KOPT-K1 (cell line): ENCODE data around the gene RAD51B.
"Not testable (repeated sequence)": the region's sequence is repeated elsewhere in the genome, so short reads cannot be mapped to it uniquely, and the experiment has no call there.

Experiments used
- H3K27ac ChIP-seq: fragments of 200-600 bp; sonication (generic); 2 replicates; pipeline ENCODE4 v1.5.1; 2016; ENCODE audit warnings: antibody characterized with exemption, mild to moderate bottlenecking, low read depth, low read length; ENCODE audit not compliant: poor library complexity, severe bottlenecking
- H3K36me3 ChIP-seq: fragments of 200-600 bp; sonication (generic); 2 replicates; pipeline ENCODE4 v1.5.1; 2017; ENCODE audit warnings: antibody characterized with exemption, mild to moderate bottlenecking, low read length, moderate library complexity; ENCODE audit not compliant: insufficient read depth
- H3K9me3 ChIP-seq: fragments of 200-600 bp; sonication (generic); 2 replicates; pipeline ENCODE4 v1.5.1; 2017; ENCODE audit warnings: antibody characterized with exemption, low read length, mild to moderate bottlenecking; ENCODE audit not compliant: insufficient read depth, poor library complexity, severe bottlenecking

RAD51B gene

DNA sequence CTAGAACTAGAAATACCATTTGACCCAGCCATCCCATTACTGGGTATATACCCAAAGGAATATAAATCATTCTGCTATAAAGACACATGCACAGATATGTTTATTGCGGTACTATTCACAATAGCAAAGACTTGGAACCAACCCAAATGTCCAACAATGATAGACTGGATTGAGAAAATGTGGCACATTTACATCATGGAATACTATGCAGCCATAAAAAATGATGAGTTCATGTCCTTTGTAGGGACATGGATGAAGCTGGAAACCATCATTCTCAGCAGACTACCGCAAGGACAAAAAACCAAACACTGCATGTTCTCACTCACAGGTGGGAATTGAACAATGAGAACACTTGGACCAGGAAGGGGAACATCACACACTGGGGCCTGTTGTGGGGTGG lies 229.2 kb downstream of the RAD51B start:
- H3K9me3 ChIP-seq, H3K27ac ChIP-seq, H3K36me3 ChIP-seq: not testable (repeated sequence)

DNA sequence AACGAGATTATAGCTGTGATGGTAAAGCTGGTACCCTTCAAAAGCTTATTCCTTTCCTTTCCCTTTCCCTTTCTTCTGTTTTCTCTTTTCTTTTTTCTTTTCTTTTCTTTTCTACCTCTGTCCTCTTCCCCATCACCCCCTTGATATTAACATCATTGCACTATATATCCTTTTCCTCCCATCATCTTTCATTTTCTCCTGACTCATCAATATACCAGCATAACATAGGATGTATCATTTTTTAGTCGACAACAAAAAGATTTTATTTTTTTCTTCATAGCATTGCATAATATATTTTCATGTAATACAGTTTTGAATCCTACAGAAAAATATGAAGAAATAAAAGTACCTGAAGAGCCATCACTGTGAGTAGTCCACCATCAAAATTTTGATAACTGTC lies 230.6 kb downstream of the RAD51B start:
- no peak overlapping the region for H3K27ac ChIP-seq
- H3K36me3 ChIP-seq = no peaks in the 10 kb centered on the region

GRCh38 chr14:68051146-68051545 lies 231.6 kb downstream of the RAD51B start:
- no peaks in the 10 kb centered on the region for H3K36me3 ChIP-seq
- no peaks in the 10 kb centered on the region for H3K9me3 ChIP-seq
- H3K27ac ChIP-seq = no peak overlapping the region

More for the DNA sequence above, 230.6 kb downstream of the RAD51B start:
- no peaks in the 10 kb centered on the region for H3K9me3 ChIP-seq

DNA sequence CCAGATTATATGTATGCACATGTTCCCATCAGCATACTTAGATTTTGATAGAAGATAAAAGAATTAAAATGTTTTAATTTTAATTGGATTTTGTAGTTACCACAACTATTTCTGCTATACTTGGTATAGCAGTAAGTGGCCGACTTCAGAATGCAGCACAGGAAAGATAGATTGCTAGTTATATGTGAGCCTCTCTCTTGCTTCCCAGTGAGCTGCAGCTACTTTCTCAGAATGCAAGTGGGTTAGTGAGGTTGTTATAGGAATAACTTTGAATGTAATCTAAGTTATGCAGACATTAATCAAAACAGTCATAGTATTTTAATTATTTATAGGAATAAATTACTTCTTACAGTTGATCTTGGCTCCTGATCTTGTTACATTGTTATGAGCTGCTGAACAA lies 240.6 kb downstream of the RAD51B start:
- Histone ChIP-seq H3K9me3 (peaks cover 11% of the 10 kb centered on the region), H3K36me3 (no peaks in the 10 kb centered on the region), H3K27ac (no peak overlapping the region)

DNA sequence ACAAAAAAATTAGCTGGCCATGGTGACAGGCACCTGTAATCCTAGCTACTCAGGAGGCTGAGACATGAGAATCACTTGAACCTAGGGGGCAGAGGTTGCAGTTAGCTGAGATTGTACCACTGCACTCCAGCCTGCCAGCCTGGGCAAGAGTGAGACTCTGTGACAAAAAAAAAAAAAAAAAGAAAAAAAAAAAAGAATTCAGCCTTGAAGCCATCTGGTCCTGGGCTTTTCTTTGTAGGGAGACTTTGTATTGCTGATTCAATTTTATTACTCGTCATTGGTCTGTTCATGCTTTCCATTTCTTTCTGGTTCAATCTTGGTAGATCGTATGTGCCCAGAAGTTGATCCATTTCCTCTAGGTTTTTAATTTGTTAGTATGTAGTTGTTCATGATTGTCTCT lies 243.1 kb downstream of the RAD51B start:
- peaks cover 12% of the 10 kb centered on the region for H3K9me3 ChIP-seq
- no peaks in the 10 kb centered on the region for H3K36me3 ChIP-seq
- no peak overlapping the region for H3K27ac ChIP-seq

GRCh38 chr14:68065322-68065721 lies 245.7 kb downstream of the RAD51B start:
- no peak overlapping the region for H3K27ac ChIP-seq
- H3K36me3 ChIP-seq = no peaks in the 10 kb centered on the region
- H3K9me3 ChIP-seq = peaks cover 19% of the 10 kb centered on the region

DNA sequence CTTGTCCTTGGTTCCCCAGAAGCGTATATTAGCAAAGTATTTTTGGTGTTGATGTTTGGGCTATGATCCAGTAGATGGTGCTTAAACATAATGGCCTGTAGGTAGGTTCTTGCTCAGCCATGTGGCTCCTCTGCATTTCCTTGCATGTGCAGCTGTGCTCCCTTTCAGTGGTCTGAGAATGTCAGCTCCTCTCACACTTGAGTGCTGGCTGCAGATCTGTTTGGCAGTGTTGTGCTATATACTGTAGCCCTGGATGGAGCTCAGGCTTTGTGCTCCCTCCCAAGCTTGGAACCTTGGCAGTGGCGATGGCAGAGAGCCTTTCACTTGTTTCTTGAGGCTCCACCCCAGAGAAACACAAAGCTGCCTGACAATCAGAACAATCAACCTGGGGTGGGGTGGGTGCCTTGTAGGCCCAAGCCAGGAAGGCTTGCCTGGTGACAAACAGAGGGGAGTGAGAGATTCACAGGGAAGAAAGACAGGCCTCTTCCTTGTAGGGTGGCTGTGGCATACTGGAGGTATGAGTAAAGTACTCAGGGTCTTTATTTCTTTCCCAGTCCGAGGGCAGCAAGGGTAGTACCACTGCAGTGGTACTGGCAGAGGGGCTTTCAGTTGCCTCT lies 255.3 kb downstream of the RAD51B start:
- H3K9me3 ChIP-seq = peaks cover 44% of the 10 kb centered on the region
- H3K27ac ChIP-seq = no peak overlapping the region
- no peaks in the 10 kb centered on the region for H3K36me3 ChIP-seq

- Histone ChIP-seq H3K36me3 (no peaks in the 10 kb centered on the region), H3K9me3 (peaks cover 38% of the 10 kb centered on the region), H3K27ac (no peak overlapping the region)
Measured at GRCh38 chr14:68075382-68076029, 255.9 kb downstream of the RAD51B start.

DNA sequence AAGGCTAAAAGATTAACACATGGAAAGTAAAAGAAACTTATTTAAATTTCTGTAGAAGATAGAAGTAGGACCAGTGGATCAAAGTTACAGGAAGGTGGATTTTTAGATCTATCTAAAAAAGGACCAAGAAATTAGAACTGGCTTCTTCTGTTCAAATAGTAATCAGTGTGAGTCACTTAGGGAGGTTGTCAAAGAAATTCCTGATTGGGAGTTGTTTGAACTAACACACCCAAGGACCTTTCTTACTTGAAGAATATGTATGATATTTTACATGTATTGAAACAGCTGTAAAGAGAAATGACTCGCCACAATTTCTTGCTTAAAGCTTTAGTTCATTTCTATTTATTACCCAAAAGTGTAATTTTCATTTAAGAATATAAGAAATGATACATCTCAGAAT lies 256.9 kb downstream of the RAD51B start:
- Histone ChIP-seq H3K27ac (no peak overlapping the region), H3K9me3 (peaks cover 30% of the 10 kb centered on the region)

GRCh38 chr14:68079941-68080697 lies 260.5 kb downstream of the RAD51B start:
- H3K27ac ChIP-seq = no peak overlapping the region
- H3K36me3 ChIP-seq = no peaks in the 10 kb centered on the region

More for the DNA sequence above, 256.9 kb downstream of the RAD51B start:
- H3K36me3 ChIP-seq = no peaks in the 10 kb centered on the region

GRCh38 chr14:68081489-68081888 lies 261.9 kb downstream of the RAD51B start:
- Histone ChIP-seq H3K36me3 (no peaks in the 10 kb centered on the region), H3K27ac (no peak overlapping the region), H3K9me3 (no peaks in the 10 kb centered on the region)

More at GRCh38 chr14:68079941-68080697, 260.5 kb downstream of the RAD51B start:
- no peaks in the 10 kb centered on the region for H3K9me3 ChIP-seq

DNA sequence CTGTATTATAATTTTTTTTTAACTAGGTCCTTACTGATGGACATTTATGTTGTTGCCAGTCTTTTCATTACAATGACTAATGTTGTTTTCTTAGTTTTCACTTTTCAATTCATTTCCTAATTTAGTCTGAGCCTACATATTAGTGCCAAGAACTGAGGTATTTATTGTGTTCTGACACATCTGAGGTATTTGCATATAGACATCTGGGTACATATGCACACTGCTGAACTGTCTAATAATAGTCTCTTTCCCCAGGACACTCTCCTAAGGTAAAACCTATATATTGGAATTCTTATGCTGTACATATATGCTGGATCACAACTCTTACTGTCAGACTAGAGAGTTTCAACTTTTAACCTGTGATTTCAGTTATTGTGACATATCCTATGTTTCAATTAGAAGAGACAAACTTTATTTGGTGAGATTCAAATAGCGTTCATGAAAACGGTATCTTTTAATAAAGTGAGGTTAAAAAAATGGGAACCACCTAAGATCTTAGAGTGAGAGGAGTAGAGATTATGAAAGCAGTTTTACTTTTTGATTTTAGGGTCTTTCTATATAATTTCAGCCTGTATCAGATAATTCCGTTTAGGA lies 263.2 kb downstream of the RAD51B start:
- H3K27ac ChIP-seq = no peak overlapping the region
- H3K9me3 ChIP-seq = no peaks in the 10 kb centered on the region
- no peaks in the 10 kb centered on the region for H3K36me3 ChIP-seq

- no peak overlapping the region for H3K27ac ChIP-seq
- no peaks in the 10 kb centered on the region for H3K36me3 ChIP-seq
- H3K9me3 ChIP-seq = no peaks in the 10 kb centered on the region
Measured at GRCh38 chr14:68084256-68084655, 264.7 kb downstream of the RAD51B start.

- Histone ChIP-seq H3K27ac (no peak overlapping the region), H3K36me3 (no peaks in the 10 kb centered on the region), H3K9me3 (no peaks in the 10 kb centered on the region)
Measured at GRCh38 chr14:68085742-68086141, 266.2 kb downstream of the RAD51B start.

DNA sequence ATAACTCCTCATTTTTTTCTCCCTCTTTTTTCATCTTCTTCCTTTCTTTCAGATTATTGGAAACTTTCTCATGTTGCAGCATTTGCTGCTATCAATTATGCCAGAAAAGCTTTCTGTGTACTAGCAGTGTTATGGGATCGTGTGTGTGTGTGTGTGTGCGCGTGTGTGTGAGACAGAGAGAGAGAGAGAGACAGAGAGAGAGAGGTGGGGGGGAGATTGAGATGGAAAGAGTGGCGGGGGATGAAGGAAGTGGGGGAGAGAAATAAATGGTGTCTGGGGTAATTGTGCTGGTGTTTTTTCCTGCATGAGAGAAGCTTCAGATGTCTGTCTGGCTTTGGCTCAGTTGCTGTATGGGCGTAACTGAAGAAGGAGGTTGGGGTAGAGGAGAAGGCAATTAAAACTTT lies 268.9 kb downstream of the RAD51B start:
- Histone ChIP-seq H3K9me3 (no peaks in the 10 kb centered on the region), H3K27ac (no peak overlapping the region)

More for the DNA sequence above, 268.9 kb downstream of the RAD51B start:
- no peaks in the 10 kb centered on the region for H3K36me3 ChIP-seq
